ENCODE data around the gene DEFB114. TPM values are rescaled to one million over a fixed set of nuclear protein-coding genes. Genes with fewer than 3 reads are reported as not detected.

DEFB114 gene
- total RNA-seq, 2 donors from 2014 or later = not detected

DNA sequence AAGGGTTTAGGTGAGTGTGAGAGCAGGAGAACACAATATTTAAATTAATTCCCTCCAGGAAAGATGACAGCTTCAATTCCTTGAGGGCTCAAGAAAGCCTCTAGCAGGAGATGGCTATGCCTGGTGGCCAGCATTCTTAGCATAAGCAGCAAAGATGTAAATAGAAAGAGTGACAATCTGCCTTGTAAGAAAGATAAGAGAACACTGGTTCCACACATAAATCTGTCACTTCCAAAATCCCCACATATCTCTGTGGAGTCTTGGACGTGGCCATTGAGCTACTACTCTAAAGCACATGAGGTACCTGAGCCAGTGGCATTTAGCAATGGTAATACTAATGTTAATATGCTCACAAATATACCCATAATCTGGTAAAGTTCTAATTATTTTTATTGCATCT, 29.2 kb downstream of the DEFB114 start:
- no peak overlapping the region for H3K4me3 ChIP-seq (ENCODE audit: low read length)
- Mint-ChIP-seq H3K27ac (no peak overlapping the region), H3K4me3 (no peak overlapping the region), H3K36me3 (ENCODE audit: low read depth) (no peaks in the 10 kb centered on the region), H3K27me3 (ENCODE audit: insufficient read depth) (no peaks in the 10 kb centered on the region), H3K9me3 (no peaks in the 10 kb centered on the region), H3K4me1 (peaks cover 4% of the 10 kb centered on the region)
- H3K36me3 ChIP-seq (ENCODE audit: control insufficient read depth, insufficient read depth, low read length) = no peaks in the 10 kb centered on the region
- TF ChIP-seq, protein P1, sequence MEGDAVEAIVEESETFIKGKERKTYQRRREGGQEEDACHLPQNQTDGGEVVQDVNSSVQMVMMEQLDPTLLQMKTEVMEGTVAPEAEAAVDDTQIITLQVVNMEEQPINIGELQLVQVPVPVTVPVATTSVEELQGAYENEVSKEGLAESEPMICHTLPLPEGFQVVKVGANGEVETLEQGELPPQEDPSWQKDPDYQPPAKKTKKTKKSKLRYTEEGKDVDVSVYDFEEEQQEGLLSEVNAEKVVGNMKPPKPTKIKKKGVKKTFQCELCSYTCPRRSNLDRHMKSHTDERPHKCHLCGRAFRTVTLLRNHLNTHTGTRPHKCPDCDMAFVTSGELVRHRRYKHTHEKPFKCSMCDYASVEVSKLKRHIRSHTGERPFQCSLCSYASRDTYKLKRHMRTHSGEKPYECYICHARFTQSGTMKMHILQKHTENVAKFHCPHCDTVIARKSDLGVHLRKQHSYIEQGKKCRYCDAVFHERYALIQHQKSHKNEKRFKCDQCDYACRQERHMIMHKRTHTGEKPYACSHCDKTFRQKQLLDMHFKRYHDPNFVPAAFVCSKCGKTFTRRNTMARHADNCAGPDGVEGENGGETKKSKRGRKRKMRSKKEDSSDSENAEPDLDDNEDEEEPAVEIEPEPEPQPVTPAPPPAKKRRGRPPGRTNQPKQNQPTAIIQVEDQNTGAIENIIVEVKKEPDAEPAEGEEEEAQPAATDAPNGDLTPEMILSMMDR (conservative IDR thresholded peaks at IDR 0.05) = no peak
- H3K4me1 ChIP-seq (ENCODE audit: control insufficient read depth, insufficient read depth, low read length) = no peaks in the 10 kb centered on the region
- no peak overlapping the region for H3K9ac ChIP-seq (ENCODE audit: extremely low read depth, low read length, poor library complexity, severe bottlenecking)
- H3K9me3 ChIP-seq (ENCODE audit: control insufficient read depth, low read length) = no peaks in the 10 kb centered on the region
- DNase-seq = no peak
- no peaks in the 10 kb centered on the region for H3K27me3 ChIP-seq (ENCODE audit: control insufficient read depth, insufficient read depth, low read length, poor library complexity, severe bottlenecking)
- H3K27ac ChIP-seq (ENCODE audit: low read depth, low read length) = no peak overlapping the region
- WGBS, 2 experiments (ENCODE audit: insufficient coverage in 1 of 2, insufficient read length in 1 of 2) = 83% methylated on average over 1 of the region's 1 CpG; no CpG with 5 or more reads in 1 of the 2 experiments

DNA sequence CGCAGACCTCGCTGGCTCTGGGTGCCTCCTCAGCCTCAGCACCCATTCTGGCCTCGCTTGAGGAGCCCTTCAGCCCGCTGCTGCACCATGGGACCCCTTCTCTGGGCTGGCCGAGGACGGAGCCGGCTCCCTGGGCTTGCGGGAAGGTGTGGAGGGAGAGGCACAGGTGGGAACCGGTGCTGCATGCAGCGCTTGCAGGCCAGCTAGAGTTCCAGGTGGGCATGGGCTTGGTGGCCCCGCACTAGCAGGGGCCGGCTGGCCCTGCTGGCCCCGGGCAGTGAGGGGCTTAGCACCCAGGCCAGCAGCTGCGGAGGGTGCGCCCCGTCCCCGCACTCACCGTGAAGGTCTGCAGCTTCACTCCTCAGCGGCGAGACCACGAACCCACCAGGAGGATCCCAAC, 30.4 kb downstream of the DEFB114 start:
- TF ChIP-seq, protein P1 (conservative IDR thresholded peaks at IDR 0.05) = no peak
- H3K9me3 Mint-ChIP-seq = no peaks in the 10 kb centered on the region
- no peak overlapping the region for H3K27ac ChIP-seq (ENCODE audit: low read depth, low read length)
- 93 to 94% methylated on average over 9 to 21 of the region's 21 CpGs for WGBS, 2 experiments (ENCODE audit: insufficient coverage in 1 of 2, insufficient read length in 1 of 2)
- no peak overlapping the region for H3K9ac ChIP-seq (ENCODE audit: extremely low read depth, low read length, poor library complexity, severe bottlenecking)
- H3K27ac Mint-ChIP-seq = no peak overlapping the region
- DNase-seq = no peak
- no peaks in the 10 kb centered on the region for H3K4me1 ChIP-seq (ENCODE audit: control insufficient read depth, insufficient read depth, low read length)
- peaks cover 4% of the 10 kb centered on the region for H3K4me1 Mint-ChIP-seq
- no peaks in the 10 kb centered on the region for H3K9me3 ChIP-seq (ENCODE audit: control insufficient read depth, low read length)
- H3K27me3 Mint-ChIP-seq (ENCODE audit: insufficient read depth) = no peaks in the 10 kb centered on the region
- no peaks in the 10 kb centered on the region for H3K27me3 ChIP-seq (ENCODE audit: control insufficient read depth, insufficient read depth, low read length, poor library complexity, severe bottlenecking)
- no peaks in the 10 kb centered on the region for H3K36me3 ChIP-seq (ENCODE audit: control insufficient read depth, insufficient read depth, low read length)
- H3K4me3 ChIP-seq (ENCODE audit: low read length) = no peak overlapping the region
- no peak overlapping the region for H3K4me3 Mint-ChIP-seq
- no peaks in the 10 kb centered on the region for H3K36me3 Mint-ChIP-seq (ENCODE audit: low read depth)

DNA sequence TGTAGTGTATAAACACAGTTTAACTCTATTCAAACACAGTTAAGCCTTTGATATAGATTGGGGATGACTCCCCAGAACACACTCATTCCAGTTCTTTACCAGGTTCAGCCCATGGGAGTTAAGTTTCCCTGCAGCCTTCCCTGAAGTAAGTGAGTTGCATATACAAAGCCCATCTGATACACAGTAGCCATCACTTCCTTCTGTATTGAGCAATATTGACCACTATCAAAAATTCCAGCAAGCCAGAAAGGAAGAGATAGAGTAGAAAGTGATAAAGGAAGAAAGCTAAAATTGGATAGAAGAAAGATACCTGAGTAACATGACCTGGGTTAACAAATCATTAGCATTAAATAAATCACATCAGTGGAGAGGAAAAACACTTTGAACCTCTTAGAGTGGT, 34.6 kb downstream of the DEFB114 start:
- H3K4me1 Mint-ChIP-seq = peaks cover 6% of the 10 kb centered on the region
- Histone ChIP-seq H3K4me3 (ENCODE audit: low read length) (no peak overlapping the region), H3K27me3 (ENCODE audit: control insufficient read depth, insufficient read depth, low read length, poor library complexity, severe bottlenecking) (no peaks in the 10 kb centered on the region), H3K9ac (ENCODE audit: extremely low read depth, low read length, poor library complexity, severe bottlenecking) (no peak overlapping the region), H3K4me1 (ENCODE audit: control insufficient read depth, insufficient read depth, low read length) (no peaks in the 10 kb centered on the region), H3K36me3 (ENCODE audit: control insufficient read depth, insufficient read depth, low read length) (no peaks in the 10 kb centered on the region), H3K27ac (ENCODE audit: low read depth, low read length) (no peak overlapping the region), H3K9me3 (ENCODE audit: control insufficient read depth, low read length) (no peaks in the 10 kb centered on the region)
- H3K9me3 Mint-ChIP-seq = no peaks in the 10 kb centered on the region
- H3K27me3 Mint-ChIP-seq (ENCODE audit: insufficient read depth) = no peaks in the 10 kb centered on the region
- DNase-seq = no peak
- H3K36me3 Mint-ChIP-seq (ENCODE audit: low read depth) = no peaks in the 10 kb centered on the region
- no peak overlapping the region for H3K4me3 Mint-ChIP-seq
- no peak overlapping the region for H3K27ac Mint-ChIP-seq
- TF ChIP-seq, protein P1 (conservative IDR thresholded peaks at IDR 0.05) = no peak
